ENCODE results near the gene SLITRK2.

The SLITRK2 gene

GRCh38 chrX:145818186-145819113, 821 bp downstream of the SLITRK2 start:
- DNase-seq (ENCODE audit: low read depth) = no peak
- H3K4me3 ChIP-seq (ENCODE audit: low read length) = no peak overlapping the region
- TF ChIP-seq, protein P1, sequence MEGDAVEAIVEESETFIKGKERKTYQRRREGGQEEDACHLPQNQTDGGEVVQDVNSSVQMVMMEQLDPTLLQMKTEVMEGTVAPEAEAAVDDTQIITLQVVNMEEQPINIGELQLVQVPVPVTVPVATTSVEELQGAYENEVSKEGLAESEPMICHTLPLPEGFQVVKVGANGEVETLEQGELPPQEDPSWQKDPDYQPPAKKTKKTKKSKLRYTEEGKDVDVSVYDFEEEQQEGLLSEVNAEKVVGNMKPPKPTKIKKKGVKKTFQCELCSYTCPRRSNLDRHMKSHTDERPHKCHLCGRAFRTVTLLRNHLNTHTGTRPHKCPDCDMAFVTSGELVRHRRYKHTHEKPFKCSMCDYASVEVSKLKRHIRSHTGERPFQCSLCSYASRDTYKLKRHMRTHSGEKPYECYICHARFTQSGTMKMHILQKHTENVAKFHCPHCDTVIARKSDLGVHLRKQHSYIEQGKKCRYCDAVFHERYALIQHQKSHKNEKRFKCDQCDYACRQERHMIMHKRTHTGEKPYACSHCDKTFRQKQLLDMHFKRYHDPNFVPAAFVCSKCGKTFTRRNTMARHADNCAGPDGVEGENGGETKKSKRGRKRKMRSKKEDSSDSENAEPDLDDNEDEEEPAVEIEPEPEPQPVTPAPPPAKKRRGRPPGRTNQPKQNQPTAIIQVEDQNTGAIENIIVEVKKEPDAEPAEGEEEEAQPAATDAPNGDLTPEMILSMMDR (conservative IDR thresholded peaks at IDR 0.05; ENCODE audit: low read depth, low read length) = no peak

- H3K4me3 ChIP-seq (ENCODE audit: low read length) = no peak overlapping the region
- TF ChIP-seq, protein P1 (conservative IDR thresholded peaks at IDR 0.05; ENCODE audit: low read depth, low read length) = no peak
- DNase-seq (ENCODE audit: low read depth) = no peak
These were observed 3.2 kb downstream of the SLITRK2 start for GRCh38 chrX:145820825-145821224.

DNA sequence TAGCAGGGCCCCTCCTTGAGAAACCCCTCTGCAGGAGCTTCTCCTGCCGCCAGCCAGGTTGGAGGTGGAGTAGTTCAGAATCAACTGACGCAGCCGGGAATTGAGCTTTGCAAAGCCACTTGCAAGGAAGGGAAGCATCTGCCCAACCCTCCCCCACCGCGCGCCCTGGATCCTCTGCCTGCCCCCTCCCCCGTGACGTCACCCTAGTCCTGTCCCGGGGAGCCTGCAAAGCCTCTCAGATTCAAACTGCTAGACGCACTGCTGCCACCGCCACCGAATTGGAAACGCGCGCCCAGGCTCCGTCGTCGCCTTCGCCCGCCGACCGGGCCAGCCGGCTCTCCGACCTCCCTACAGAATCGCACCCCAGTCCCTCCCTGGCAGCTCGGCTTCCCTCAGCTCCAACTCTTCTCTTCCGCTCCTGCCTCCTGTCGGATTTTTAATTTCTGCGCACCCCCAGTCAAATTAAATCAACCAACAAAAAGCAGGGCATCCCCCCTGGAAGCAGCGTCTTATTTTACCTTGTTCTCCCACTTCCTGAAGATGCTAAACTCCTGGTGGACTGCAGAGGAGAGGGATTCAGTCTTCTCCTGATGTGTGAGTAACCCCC, 3.8 kb downstream of the SLITRK2 start:
- TF ChIP-seq, protein P1 (conservative IDR thresholded peaks at IDR 0.05; ENCODE audit: low read depth, low read length) = no peak
- DNase-seq (ENCODE audit: low read depth) = no peak
- H3K4me3 ChIP-seq (ENCODE audit: low read length) = no peak overlapping the region

GRCh38 chrX:145821898-145822571, 4.4 kb downstream of the SLITRK2 start:
- DNase-seq (ENCODE audit: low read depth) = no peak
- no peak overlapping the region for H3K4me3 ChIP-seq (ENCODE audit: low read length)
- TF ChIP-seq, protein P1 (conservative IDR thresholded peaks at IDR 0.05; ENCODE audit: low read depth, low read length) = no peak

DNA sequence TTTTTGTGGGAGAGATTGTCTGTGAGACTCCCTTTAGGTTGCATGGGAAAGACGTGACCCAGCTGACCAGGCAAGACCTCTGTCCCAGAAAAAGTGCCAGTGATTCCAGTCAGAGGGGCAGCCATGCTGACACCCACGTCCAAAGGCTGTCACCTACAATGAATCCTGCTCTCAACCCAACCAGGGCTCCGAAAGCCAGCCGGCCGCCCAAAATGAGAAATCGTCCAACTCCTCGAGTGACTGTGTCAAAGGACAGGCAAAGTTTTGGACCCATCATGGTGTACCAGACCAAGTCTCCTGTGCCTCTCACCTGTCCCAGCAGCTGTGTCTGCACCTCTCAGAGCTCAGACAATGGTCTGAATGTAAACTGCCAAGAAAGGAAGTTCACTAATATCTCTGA, 5.5 kb downstream of the SLITRK2 start:
- TF ChIP-seq, protein P1 (conservative IDR thresholded peaks at IDR 0.05; ENCODE audit: low read depth, low read length) = no peak
- no peak for DNase-seq (ENCODE audit: low read depth)
- no peak overlapping the region for H3K4me3 ChIP-seq (ENCODE audit: low read length)

- DNase-seq (ENCODE audit: low read depth) = no peak
- TF ChIP-seq, protein P1 (conservative IDR thresholded peaks at IDR 0.05; ENCODE audit: low read depth, low read length) = peak; percentile 40
- H3K4me3 ChIP-seq (ENCODE audit: low read length) = no peak overlapping the region
These were observed 8.3 kb downstream of the SLITRK2 start for GRCh38 chrX:145825896-145826295.
